Measurements from ENCODE around the gene PXMP4.

Gene PXMP4

GRCh38 chr20:33744773-33745385 lies 24.8 kb upstream of the PXMP4 start:
- H3K4me3 ChIP-seq (ENCODE audit: low read depth, low read length) = no peak overlapping the region
- TF ChIP-seq, protein P1, sequence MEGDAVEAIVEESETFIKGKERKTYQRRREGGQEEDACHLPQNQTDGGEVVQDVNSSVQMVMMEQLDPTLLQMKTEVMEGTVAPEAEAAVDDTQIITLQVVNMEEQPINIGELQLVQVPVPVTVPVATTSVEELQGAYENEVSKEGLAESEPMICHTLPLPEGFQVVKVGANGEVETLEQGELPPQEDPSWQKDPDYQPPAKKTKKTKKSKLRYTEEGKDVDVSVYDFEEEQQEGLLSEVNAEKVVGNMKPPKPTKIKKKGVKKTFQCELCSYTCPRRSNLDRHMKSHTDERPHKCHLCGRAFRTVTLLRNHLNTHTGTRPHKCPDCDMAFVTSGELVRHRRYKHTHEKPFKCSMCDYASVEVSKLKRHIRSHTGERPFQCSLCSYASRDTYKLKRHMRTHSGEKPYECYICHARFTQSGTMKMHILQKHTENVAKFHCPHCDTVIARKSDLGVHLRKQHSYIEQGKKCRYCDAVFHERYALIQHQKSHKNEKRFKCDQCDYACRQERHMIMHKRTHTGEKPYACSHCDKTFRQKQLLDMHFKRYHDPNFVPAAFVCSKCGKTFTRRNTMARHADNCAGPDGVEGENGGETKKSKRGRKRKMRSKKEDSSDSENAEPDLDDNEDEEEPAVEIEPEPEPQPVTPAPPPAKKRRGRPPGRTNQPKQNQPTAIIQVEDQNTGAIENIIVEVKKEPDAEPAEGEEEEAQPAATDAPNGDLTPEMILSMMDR (IDR thresholded peaks at IDR 0.05; ENCODE audit: low read depth, low read length) = no peak

- H3K4me3 ChIP-seq (ENCODE audit: low read depth, low read length) = no peak overlapping the region
- TF ChIP-seq, protein P1 (IDR thresholded peaks at IDR 0.05; ENCODE audit: low read depth, low read length) = no peak
These were observed 24.1 kb upstream of the PXMP4 start for GRCh38 chr20:33744181-33744580.

- TF ChIP-seq, protein P1 (IDR thresholded peaks at IDR 0.05; ENCODE audit: low read depth, low read length) = no peak
- no peak overlapping the region for H3K4me3 ChIP-seq (ENCODE audit: low read depth, low read length)
These were observed 20.1 kb upstream of the PXMP4 start for GRCh38 chr20:33740189-33740588.

DNA sequence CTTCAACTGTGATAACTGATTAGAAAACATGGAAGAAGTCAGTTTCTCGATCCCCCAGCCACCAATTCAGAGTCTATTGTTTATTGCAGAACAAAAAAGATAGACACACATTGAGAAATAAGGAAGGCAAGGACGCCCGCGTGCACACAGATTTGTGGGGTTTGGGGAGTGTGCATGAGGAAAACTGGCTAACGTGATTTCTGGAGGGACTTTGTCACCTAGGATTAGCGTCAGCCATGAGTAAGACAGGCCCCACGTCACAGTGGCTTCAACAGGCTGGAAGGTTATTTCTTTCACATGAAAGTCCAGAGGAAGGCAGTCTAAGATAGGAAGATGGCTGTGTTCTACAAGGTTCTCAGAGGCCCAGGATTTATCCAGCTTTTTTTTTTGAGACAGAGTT lies 19.4 kb upstream of the PXMP4 start:
- TF ChIP-seq, protein P1 (IDR thresholded peaks at IDR 0.05; ENCODE audit: low read depth, low read length) = no peak
- H3K4me3 ChIP-seq (ENCODE audit: low read depth, low read length) = no peak overlapping the region

GRCh38 chr20:33736962-33737361 lies 16.9 kb upstream of the PXMP4 start:
- H3K4me3 ChIP-seq (ENCODE audit: low read depth, low read length) = no peak overlapping the region

GRCh38 chr20:33733654-33734576 lies 13.8 kb upstream of the PXMP4 start:
- H3K4me3 ChIP-seq (ENCODE audit: low read depth, low read length) = no peak overlapping the region

More at GRCh38 chr20:33736962-33737361, 16.9 kb upstream of the PXMP4 start:
- TF ChIP-seq, protein P1 (IDR thresholded peaks at IDR 0.05; ENCODE audit: low read depth, low read length) = no peak

More at GRCh38 chr20:33733654-33734576, 13.8 kb upstream of the PXMP4 start:
- TF ChIP-seq, protein P1 (IDR thresholded peaks at IDR 0.05; ENCODE audit: low read depth, low read length) = no peak
